ENCODE measurements around the gene OR52N5. TPM values are rescaled to one million over a fixed set of nuclear protein-coding genes. Genes with fewer than 3 reads are reported as not detected.

OR52N5 gene
- 0.17 TPM for polyA plus RNA-seq (2012; ENCODE audit: missing spikeins)

DNA sequence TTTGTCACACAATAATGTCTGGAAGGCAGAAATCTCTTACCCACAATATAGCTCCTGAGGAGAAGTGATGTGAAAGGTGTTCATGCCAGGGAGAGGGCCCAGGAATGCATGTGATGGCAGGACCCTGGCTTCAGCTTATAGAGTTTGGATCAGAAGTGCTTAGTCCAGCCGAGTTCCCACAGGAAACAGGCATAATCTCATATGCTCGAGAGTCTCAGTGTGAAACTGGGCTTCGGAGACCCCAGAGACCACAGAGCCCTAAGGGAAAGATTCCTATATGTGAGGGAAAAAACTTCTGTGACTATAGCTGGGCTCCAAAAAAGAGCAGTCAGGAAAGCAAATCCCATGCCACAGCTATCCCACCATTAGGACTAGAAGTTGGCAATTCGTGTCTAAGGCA lies at the start of gene OR52N5:
TSS of gene OR52N5 (minus strand) at position 101 of the 400 bp plus-strand sequence. CDS start 4,721 bp downstream, outside the sequence.
- no peak for TF ChIP-seq POLR2AphosphoS5 (IDR thresholded peaks at IDR 0.05; ENCODE audit: low read depth, low read length)
- no peak for TF ChIP-seq TAF1 (IDR thresholded peaks at IDR 0.05; ENCODE audit: borderline replicate concordance, low read depth, low read length)
- TF ChIP-seq POLR2A (IDR thresholded peaks at IDR 0.05; ENCODE audit: low read depth, low read length), result no peak
- FAIRE-seq, result no peak
- no peak for DNase-seq (ENCODE audit: insufficient read length)

- TF ChIP-seq POLR2AphosphoS5 (IDR thresholded peaks at IDR 0.05; ENCODE audit: low read depth, low read length), result no peak
- DNase-seq (ENCODE audit: insufficient read length) (no peak), FAIRE-seq (no peak)
These were observed 48.2 kb upstream of the OR52N5 start for GRCh38 chr11:5831196-5831829.

DNA sequence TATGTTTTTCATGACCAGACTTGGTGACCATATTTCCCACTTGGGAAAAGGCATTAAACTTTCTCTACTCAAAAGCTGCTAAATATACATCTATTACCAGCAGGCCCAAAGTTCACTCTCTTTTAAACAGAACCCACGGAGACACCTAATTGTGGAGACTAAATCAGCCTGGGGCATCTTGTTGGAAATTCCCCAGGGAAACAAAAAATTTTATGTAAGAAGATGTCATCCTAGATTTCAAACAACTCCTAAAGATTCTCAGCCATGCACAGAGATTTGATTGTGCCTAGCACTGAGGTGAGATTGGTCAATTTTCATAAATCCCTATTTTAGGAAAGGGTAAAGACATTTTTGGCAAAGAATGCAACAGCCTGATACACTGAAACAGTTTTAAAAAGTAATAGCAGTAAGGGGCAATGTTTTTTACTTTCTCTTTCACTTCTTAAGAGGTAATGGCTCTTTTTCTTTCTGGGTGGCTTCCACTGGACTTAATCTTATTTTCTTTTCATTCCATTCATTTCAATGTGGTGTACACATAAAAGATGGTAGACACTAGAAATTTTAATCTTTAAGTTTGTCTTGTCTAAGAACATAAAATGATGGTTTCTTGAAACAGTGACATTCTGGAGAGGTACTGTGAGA lies 35.2 kb upstream of the OR52N5 start:
- no peak for DNase-seq (ENCODE audit: insufficient read length)
- no peak for FAIRE-seq
- TF ChIP-seq POLR2A (IDR thresholded peaks at IDR 0.05; ENCODE audit: low read depth, low read length) (no peak), TAF1 (IDR thresholded peaks at IDR 0.05; ENCODE audit: borderline replicate concordance, low read depth, low read length) (no peak), POLR2AphosphoS5 (IDR thresholded peaks at IDR 0.05; ENCODE audit: low read depth, low read length) (no peak)

DNA sequence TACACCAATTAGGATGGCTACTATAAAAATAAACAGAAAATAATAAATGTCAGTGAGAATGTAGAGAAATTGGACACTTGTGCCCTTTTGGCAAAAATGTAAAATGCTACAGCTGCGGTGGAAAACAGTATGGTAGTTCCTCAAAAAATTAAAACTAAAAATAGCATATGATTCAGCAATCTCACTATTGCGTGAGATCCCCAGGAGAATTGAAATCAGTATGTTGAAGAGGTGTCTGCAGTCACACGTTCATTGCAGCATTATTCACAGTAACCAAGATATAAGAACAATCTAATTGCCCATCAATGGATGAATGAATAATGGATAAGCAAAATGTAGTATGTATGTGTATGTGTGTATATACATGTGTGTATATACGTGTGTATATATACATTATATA lies 32.4 kb upstream of the OR52N5 start:
- DNase-seq (ENCODE audit: insufficient read length), result no peak
- TF ChIP-seq TAF1 (IDR thresholded peaks at IDR 0.05; ENCODE audit: borderline replicate concordance, low read depth, low read length) (no peak), POLR2A (IDR thresholded peaks at IDR 0.05; ENCODE audit: low read depth, low read length) (no peak), POLR2AphosphoS5 (IDR thresholded peaks at IDR 0.05; ENCODE audit: low read depth, low read length) (no peak)
- FAIRE-seq, result no peak

GRCh38 chr11:5809905-5810795 lies 27.0 kb upstream of the OR52N5 start:
- DNase-seq (ENCODE audit: insufficient read length) (no peak), FAIRE-seq (peak; percentile 66)
- TF ChIP-seq POLR2AphosphoS5 (IDR thresholded peaks at IDR 0.05; ENCODE audit: low read depth, low read length) (no peak), POLR2A (IDR thresholded peaks at IDR 0.05; ENCODE audit: low read depth, low read length) (no peak), TAF1 (IDR thresholded peaks at IDR 0.05; ENCODE audit: borderline replicate concordance, low read depth, low read length) (no peak)

DNA sequence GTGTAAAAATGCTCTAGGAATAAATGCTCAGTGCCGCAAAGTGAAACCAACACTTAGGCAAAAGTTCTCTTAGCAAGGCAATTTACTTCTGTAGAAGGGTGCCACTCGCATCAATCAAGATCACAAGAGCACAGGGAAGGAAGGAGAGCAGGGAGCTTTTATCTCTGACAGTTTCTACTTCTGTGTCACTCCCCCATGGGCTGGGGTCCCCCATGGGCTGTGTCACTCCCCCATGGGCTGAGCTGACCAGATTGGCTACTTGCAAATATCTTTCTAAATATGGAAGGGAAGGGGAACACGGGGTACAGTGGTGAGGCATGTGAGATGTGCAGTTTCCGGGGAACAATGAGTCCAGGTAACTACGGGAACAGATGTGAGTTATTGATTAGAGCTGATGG lies 26.0 kb upstream of the OR52N5 start:
- DNase-seq (ENCODE audit: insufficient read length), result no peak
- TF ChIP-seq POLR2AphosphoS5 (IDR thresholded peaks at IDR 0.05; ENCODE audit: low read depth, low read length) (no peak), TAF1 (IDR thresholded peaks at IDR 0.05; ENCODE audit: borderline replicate concordance, low read depth, low read length) (no peak)
- FAIRE-seq, result no peak

DNA sequence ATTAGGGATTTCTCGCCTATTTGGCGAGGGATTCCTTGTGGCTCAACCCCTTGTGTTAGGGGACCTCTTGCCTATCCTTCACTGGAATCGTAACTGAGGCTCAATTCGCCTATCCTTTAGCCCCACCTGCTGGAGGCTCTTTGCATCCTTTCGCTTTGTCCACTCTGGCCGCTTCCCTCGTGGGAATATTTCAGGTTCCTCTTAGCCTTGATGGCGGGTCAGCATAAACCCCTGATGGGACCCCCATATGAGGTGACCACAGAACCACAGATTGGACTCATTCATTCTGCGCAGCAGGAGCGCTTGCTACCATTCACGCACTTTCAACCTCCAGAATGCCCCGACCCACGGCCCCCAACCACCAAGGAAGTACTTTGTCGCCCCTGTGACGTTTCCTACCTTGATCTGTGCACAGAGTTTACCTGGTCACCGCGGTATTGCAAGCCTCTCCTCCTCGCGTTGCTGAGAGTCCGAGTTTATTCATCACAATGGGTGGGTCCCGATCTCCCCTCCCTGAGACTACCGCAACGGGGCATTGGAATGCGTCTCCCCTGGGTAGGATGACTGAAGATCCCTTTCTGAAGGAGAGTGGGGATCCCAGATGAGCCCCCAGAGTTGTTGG lies 25.5 kb upstream of the OR52N5 start, which contains the start of gene OR52N2:
TSS of gene OR52N2 (plus strand) at position 425 of the 622 bp plus-strand sequence. CDS start 11,412 bp downstream, outside the sequence.
- TF ChIP-seq POLR2A (IDR thresholded peaks at IDR 0.05; ENCODE audit: low read depth, low read length) (no peak), TAF1 (IDR thresholded peaks at IDR 0.05; ENCODE audit: borderline replicate concordance, low read depth, low read length) (no peak), POLR2AphosphoS5 (IDR thresholded peaks at IDR 0.05; ENCODE audit: low read depth, low read length) (no peak)
- DNase-seq (ENCODE audit: insufficient read length) (no peak), FAIRE-seq (peak; percentile 98)

DNA sequence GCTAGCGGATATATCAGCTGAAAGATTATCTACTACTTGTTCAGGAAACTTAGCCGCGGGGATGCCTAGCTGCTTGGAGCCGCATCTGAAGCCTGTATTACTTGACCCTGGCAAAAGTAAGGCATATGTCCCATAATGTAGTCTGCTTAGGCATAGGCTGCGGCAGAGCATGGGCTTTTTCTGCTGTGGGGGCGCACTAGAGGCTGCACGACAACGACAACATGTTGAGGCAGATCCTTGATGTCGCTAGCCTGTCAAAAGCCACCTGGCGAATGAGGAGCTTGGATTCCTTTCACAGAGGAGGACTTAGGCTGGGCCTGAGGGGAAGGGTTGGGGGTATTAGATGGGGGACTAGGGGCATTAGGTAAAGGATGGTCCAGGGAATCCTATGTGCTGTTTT lies 24.4 kb upstream of the OR52N5 start:
- DNase-seq (ENCODE audit: insufficient read length) (no peak), FAIRE-seq (peak; percentile 42)
- TF ChIP-seq POLR2A (IDR thresholded peaks at IDR 0.05; ENCODE audit: low read depth, low read length) (no peak), TAF1 (IDR thresholded peaks at IDR 0.05; ENCODE audit: borderline replicate concordance, low read depth, low read length) (no peak), POLR2AphosphoS5 (IDR thresholded peaks at IDR 0.05; ENCODE audit: low read depth, low read length) (no peak)

DNA sequence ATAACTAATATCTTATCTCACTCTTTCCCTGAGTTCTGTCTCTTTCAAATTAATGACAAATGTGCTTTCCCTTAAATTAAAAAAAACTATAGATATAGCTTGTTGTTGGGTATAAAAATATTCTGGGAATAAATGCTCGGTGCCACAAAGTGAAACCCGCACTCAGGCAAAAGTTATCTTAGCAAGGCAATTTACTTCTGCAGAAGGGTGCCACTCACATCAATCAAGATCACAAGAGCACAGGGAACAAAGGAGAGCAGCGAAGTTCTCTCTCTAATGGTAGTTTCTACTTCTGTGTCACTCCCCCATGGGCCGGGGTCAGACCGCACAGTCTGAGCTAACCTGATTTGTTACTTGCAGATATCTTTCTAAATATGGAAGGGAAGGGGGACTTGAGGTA lies 20.8 kb upstream of the OR52N5 start:
- TF ChIP-seq TAF1 (IDR thresholded peaks at IDR 0.05; ENCODE audit: borderline replicate concordance, low read depth, low read length) (no peak), POLR2A (IDR thresholded peaks at IDR 0.05; ENCODE audit: low read depth, low read length) (no peak)
- FAIRE-seq (no peak), DNase-seq (ENCODE audit: insufficient read length) (no peak)

DNA sequence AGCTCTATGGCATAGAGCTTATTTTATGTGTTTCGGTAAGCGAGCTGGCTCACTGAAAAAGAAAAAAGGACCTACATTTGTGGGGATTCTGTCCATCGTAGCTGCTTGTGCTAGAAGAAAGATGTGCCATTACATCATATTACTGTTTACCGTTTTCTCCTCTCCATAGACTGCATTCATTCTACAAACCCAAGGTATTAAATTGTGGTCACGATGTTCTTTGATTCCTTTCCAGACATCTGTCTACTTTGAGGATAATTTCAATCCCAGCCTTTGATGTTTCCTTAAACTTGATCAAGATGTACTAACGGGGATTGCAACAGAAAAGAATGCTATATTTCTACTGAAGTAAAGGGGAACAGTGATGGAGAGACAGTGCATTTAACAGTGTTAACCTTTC lies 13.4 kb upstream of the OR52N5 start:
- no peak for DNase-seq (ENCODE audit: insufficient read length)
- FAIRE-seq, result no peak
- TF ChIP-seq POLR2A (IDR thresholded peaks at IDR 0.05; ENCODE audit: low read depth, low read length) (no peak), POLR2AphosphoS5 (IDR thresholded peaks at IDR 0.05; ENCODE audit: low read depth, low read length) (no peak), TAF1 (IDR thresholded peaks at IDR 0.05; ENCODE audit: borderline replicate concordance, low read depth, low read length) (no peak)

DNA sequence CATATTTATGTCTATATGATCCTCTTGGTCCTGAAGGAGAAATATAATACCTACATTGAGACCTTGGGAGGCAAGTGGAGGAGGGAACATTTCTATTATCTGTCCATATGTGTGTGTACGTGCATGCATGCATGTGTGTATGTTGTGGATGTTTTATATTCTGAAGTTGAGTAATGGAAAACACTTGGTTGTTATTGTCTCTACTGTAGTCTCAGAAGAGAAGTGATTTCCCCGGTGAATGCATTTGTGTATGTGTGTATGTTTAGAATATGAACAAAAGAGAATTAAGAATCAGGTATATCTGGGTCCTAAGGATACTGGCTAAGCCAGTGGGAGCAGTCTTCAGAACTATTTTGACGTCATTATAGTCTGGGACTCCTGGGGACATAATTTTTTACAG lies 8.0 kb upstream of the OR52N5 start, which contains the start of gene OR52N1:
TSS of gene OR52N1 (minus strand) at position 101 of the 400 bp plus-strand sequence. CDS start 2,449 bp downstream, outside the sequence.
- DNase-seq (ENCODE audit: insufficient read length), result no peak
- FAIRE-seq, result no peak
- TF ChIP-seq TAF1 (IDR thresholded peaks at IDR 0.05; ENCODE audit: borderline replicate concordance, low read depth, low read length), result no peak
- TF ChIP-seq POLR2A (IDR thresholded peaks at IDR 0.05; ENCODE audit: low read depth, low read length), result no peak
- no peak for TF ChIP-seq POLR2AphosphoS5 (IDR thresholded peaks at IDR 0.05; ENCODE audit: low read depth, low read length)
